K562 treated with DMSO at 1 percent for 12 hours (cell line): ENCODE measurements around the gene KCNE3. TPM values are rescaled to one million over a fixed set of nuclear protein-coding genes. Genes with fewer than 3 reads are reported as not detected.

Experiments used
- total RNA-seq: library from RNA; unstranded; fragments of 300-600 nt; gene quantifications from 2 replicates; pipeline ENCODE4 v1.2.3, GENCODE V29; 2022; ENCODE audit not compliant: insufficient read depth

The KCNE3 gene, protein sequence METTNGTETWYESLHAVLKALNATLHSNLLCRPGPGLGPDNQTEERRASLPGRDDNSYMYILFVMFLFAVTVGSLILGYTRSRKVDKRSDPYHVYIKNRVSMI
- 3.1 and 6.7 TPM in 2 replicates for total RNA-seq

GRCh38 chr11:74466916-74467885, at the start of gene KCNE3:
Gene KCNE3, minus strand, starts transcription at chr11:74467549. Its CDS starts 9,986 bp downstream, at chr11:74457563.

GRCh38 chr11:74492974-74493790, 25.8 kb upstream of the KCNE3 start, which contains the start of gene LIPT2:
Gene LIPT2, minus strand, starts transcription at chr11:74493724. Its CDS starts 21 bp downstream, at chr11:74493703.

Other genes with a start within 250 kb of the KCNE3 start
- gene P4HA3, start 155.9 kb downstream of the KCNE3 start, total RNA-seq = not detected in 2 replicates
- gene PGM2L1, start 69.1 kb downstream of the KCNE3 start, total RNA-seq = 0.45 and 1.8 TPM in 2 replicates
- gene LIPT2, start 26.2 kb upstream of the KCNE3 start, total RNA-seq = 4.9 and 6.5 TPM in 2 replicates
- gene POLD3, start 125.0 kb upstream of the KCNE3 start, total RNA-seq = 7.3 and 18.5 TPM in 2 replicates